SU-DHL-6 (cell line): Measurements from ENCODE around the gene PTPRK.

Experiments
- H2AFZ ChIP-seq: fragments of 200-600 bp; sonication (generic); 2 replicates; pipeline ENCODE4 v1.6.1; 2014; ENCODE audit warnings: low read depth, mild to moderate bottlenecking, moderate library complexity, mixed read lengths, antibody characterized with exemption, low read length; ENCODE audit not compliant: severe bottlenecking
- H3F3A ChIP-seq: fragments of 200-600 bp; shearing (Covaris generic); 2 replicates; pipeline ENCODE4 v1.6.0; 2016; ENCODE audit warnings: antibody characterized with exemption, mild to moderate bottlenecking; ENCODE audit not compliant: insufficient read depth
- H3K27ac ChIP-seq: fragments of 200-600 bp; sonication (generic); 2 replicates; pipeline ENCODE4 v1.5.1; 2016; ENCODE audit warnings: low read depth, mild to moderate bottlenecking, low read length, moderate library complexity, mixed read lengths
- H3K27me3 ChIP-seq: fragments of 200-600 bp; sonication (generic), shearing (Covaris generic); 2 replicates; pipeline ENCODE4 v1.6.0; 2014; ENCODE audit warnings: mild to moderate bottlenecking, low read length
- H3K36me3 ChIP-seq: fragments of 200-600 bp; sonication (generic); 2 replicates; pipeline ENCODE4 v1.6.1; 2014; ENCODE audit warnings: mild to moderate bottlenecking, low read length, mixed read lengths
- H3K4me2 ChIP-seq: fragments of 300-600, 200-600 bp; shearing (Covaris generic), sonication (generic); 2 replicates; pipeline ENCODE4 v1.6.0; 2014; ENCODE audit warnings: low read length, low read depth, mild to moderate bottlenecking; ENCODE audit not compliant: poor library complexity, severe bottlenecking
- H3K4me3 ChIP-seq: fragments of 200-600 bp; sonication (generic); 2 replicates; pipeline ENCODE4 v1.5.1; 2014; ENCODE audit warnings: antibody characterized with exemption, low read length, mild to moderate bottlenecking, mixed read lengths; ENCODE audit not compliant: insufficient read depth, poor library complexity, severe bottlenecking
- H3K79me2 ChIP-seq: fragments of 200-600 bp; sonication (generic); 2 replicates; pipeline ENCODE4 v1.6.1; 2014; ENCODE audit warnings: mild to moderate bottlenecking, low read length, moderate library complexity; ENCODE audit not compliant: insufficient read depth
- H3K9ac ChIP-seq: fragments of 200-600 bp; sonication (generic); 2 replicates; pipeline ENCODE4 v1.7.0; 2014; ENCODE audit warnings: mild to moderate bottlenecking, low read length
- H3K9me2 ChIP-seq: fragments of 200-600 bp; sonication (generic); replicated peaks from 2 replicates; pipeline ENCODE4 v1.6.1; 2014; ENCODE audit warnings: low read length; ENCODE audit not compliant: insufficient read depth
- H3K9me3 ChIP-seq: fragments of 200-600 bp; sonication (generic); 2 replicates; pipeline ENCODE4 v1.6.1; 2014; ENCODE audit warnings: low read length, mixed read lengths; ENCODE audit not compliant: insufficient read depth
- H4K20me1 ChIP-seq: fragments of 200-600 bp; sonication (generic); 2 replicates; pipeline ENCODE4 v1.6.1; 2014; ENCODE audit warnings: low read depth, mild to moderate bottlenecking, antibody characterized with exemption, low read length, moderate library complexity, mixed read lengths
- CTCF ChIP-seq: fragments of 200-600 bp; sonication (generic); IDR thresholded peaks from one replicate; pipeline ENCODE4 v1.5.1; 2017; ENCODE audit warnings: antibody characterized with exemption, mild to moderate bottlenecking, low read length, moderate library complexity; ENCODE audit not compliant: insufficient read depth, poor library complexity, severe bottlenecking
- EZH2phosphoT487 ChIP-seq: fragments of 200-600 bp; sonication (generic), shearing (Covaris generic); conservative IDR thresholded peaks from 2 replicates; pipeline ENCODE4 v1.6.1; 2018; ENCODE audit warnings: mild to moderate bottlenecking, antibody characterized with exemption, low read length, moderate library complexity, mixed read lengths

The PTPRK gene

GRCh38 chr6:128067446-128068118 lies 452.8 kb downstream of the PTPRK start:
- H3K27me3 ChIP-seq, result no peaks in the 10 kb centered on the region
- no peak for TF ChIP-seq EZH2phosphoT487
- TF ChIP-seq CTCF, result no peak
- H3K36me3 ChIP-seq, result no peaks in the 10 kb centered on the region
- no peaks in the 10 kb centered on the region for H3K9me3 ChIP-seq
- no peak overlapping the region for H3K9ac ChIP-seq
- H4K20me1 ChIP-seq, result no peaks in the 10 kb centered on the region
- no peaks in the 10 kb centered on the region for H3F3A ChIP-seq
- H3K27ac ChIP-seq, result no peak overlapping the region
- H3K4me3 ChIP-seq, result no peak overlapping the region
- H3K79me2 ChIP-seq, result no peaks in the 10 kb centered on the region
- no peaks in the 10 kb centered on the region for H3K9me2 ChIP-seq
- H3K4me2 ChIP-seq, result no peak overlapping the region
- H2AFZ ChIP-seq, result no peak overlapping the region

DNA sequence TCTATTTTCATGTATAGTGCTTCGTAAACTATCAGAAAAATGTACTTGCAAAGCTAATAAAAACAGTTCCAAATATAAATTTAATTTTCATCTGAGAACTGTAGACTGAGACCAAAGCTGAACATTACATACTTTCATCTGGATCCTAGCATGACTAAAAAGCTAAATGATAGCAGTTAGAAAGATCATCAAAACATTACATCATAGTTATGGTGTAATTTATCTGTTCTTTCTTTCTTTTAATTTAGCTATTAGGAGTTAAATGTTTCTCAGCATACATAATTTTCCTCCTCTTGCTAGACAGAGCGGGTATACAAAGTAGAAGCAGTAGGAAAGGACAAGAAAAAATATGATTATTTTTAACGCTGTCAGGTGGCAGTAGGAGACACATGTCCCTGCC lies 455.3 kb downstream of the PTPRK start:
- Histone ChIP-seq H3K79me2 (no peaks in the 10 kb centered on the region), H4K20me1 (no peaks in the 10 kb centered on the region), H3K27ac (no peak overlapping the region), H3K9me2 (no peaks in the 10 kb centered on the region), H3K36me3 (no peaks in the 10 kb centered on the region), H3K4me2 (no peak overlapping the region), H3F3A (no peaks in the 10 kb centered on the region), H3K9ac (no peak overlapping the region), H2AFZ (no peak overlapping the region), H3K4me3 (no peak overlapping the region), H3K27me3 (no peaks in the 10 kb centered on the region), H3K9me3 (no peaks in the 10 kb centered on the region)
- no peak for TF ChIP-seq CTCF
- TF ChIP-seq EZH2phosphoT487, result no peak

GRCh38 chr6:128064540-128064895 lies 455.9 kb downstream of the PTPRK start:
- Histone ChIP-seq H3K9me3 (no peaks in the 10 kb centered on the region), H3K27me3 (no peaks in the 10 kb centered on the region), H3K27ac (no peak overlapping the region), H2AFZ (no peak overlapping the region), H3K9me2 (no peaks in the 10 kb centered on the region), H3K79me2 (no peaks in the 10 kb centered on the region), H3K4me2 (no peak overlapping the region), H3F3A (no peaks in the 10 kb centered on the region), H3K9ac (no peak overlapping the region), H3K4me3 (no peak overlapping the region), H3K36me3 (no peaks in the 10 kb centered on the region), H4K20me1 (no peaks in the 10 kb centered on the region)
- no peak for TF ChIP-seq EZH2phosphoT487
- TF ChIP-seq CTCF, result no peak
